Measurements from ENCODE around the gene HCST.

HCST gene

GRCh38 chr19:35944556-35944955 lies 42.2 kb downstream of the HCST start:
- H4K12ac ChIP-seq (ENCODE audit: low read depth, low read length): no peak overlapping the region
- no peak overlapping the region for H3K23ac ChIP-seq (ENCODE audit: low read length)
- no peaks in the 10 kb centered on the region for H3K79me1 ChIP-seq (ENCODE audit: low read length)
- H3K4ac ChIP-seq (ENCODE audit: low read depth, low read length): no peak overlapping the region
- no peak overlapping the region for H4K91ac ChIP-seq (ENCODE audit: low read depth, low read length)
- no CpG with 5 or more reads among the region's 52 CpGs for WGBS (ENCODE audit: extremely low coverage, insufficient coverage, insufficient read length)
- H3K27ac ChIP-seq (ENCODE audit: low read depth, low read length): no peak overlapping the region
- no peak overlapping the region for H4K8ac ChIP-seq (ENCODE audit: low read depth, low read length)
- no peaks in the 10 kb centered on the region for H3K79me2 ChIP-seq (ENCODE audit: control insufficient read depth, insufficient read depth, low read length, poor library complexity)
- H3K9ac ChIP-seq (ENCODE audit: low read length): no peak overlapping the region
- H3K4me1 ChIP-seq (ENCODE audit: control insufficient read depth in 1 of 2, insufficient read depth in 2 of 2, low read length in 2 of 2): no peaks in the 10 kb centered on the region
- no peak overlapping the region for H2BK12ac ChIP-seq (ENCODE audit: low read length)
- no peak overlapping the region for H3K14ac ChIP-seq (ENCODE audit: low read length)
- no peak overlapping the region for H2BK5ac ChIP-seq (ENCODE audit: low read depth, low read length, poor library complexity)
- H2AFZ ChIP-seq (ENCODE audit: insufficient read depth, low read length, poor library complexity): no peak overlapping the region
- no peak for DNase-seq
- H3K27me3 ChIP-seq (ENCODE audit: insufficient read depth, low read length): no peaks in the 10 kb centered on the region
- peaks cover 19 to 23% of the 10 kb centered on the region in 2 experiments for H3K36me3 ChIP-seq (ENCODE audit: control insufficient read depth in 1 of 2, insufficient read depth in 2 of 2, low read length in 2 of 2)
- no peak overlapping the region for H2AK5ac ChIP-seq (ENCODE audit: low read length)
- no peak overlapping the region for H2BK120ac ChIP-seq (ENCODE audit: insufficient read depth, low read length, poor library complexity)
- no peak overlapping the region for H3K4me2 ChIP-seq (ENCODE audit: low read length)
- peaks cover 1% of the 10 kb centered on the region for H3K9me3 ChIP-seq (ENCODE audit: insufficient read depth, low read depth, low read length)
- no peak overlapping the region for H3K18ac ChIP-seq (ENCODE audit: low read length)
- peak overlapping the region; percentile 45 for H3K4me3 ChIP-seq (ENCODE audit: low read depth, low read length)

GRCh38 chr19:35945121-35945790 lies 42.9 kb downstream of the HCST start:
- Histone ChIP-seq H3K14ac (ENCODE audit: low read length) (no peak overlapping the region), H3K79me2 (ENCODE audit: control insufficient read depth, insufficient read depth, low read length, poor library complexity) (no peaks in the 10 kb centered on the region), H2BK5ac (ENCODE audit: low read depth, low read length, poor library complexity) (no peak overlapping the region), H3K4me2 (ENCODE audit: low read length) (no peak overlapping the region), H4K8ac (ENCODE audit: low read depth, low read length) (no peak overlapping the region), H3K4me1 (ENCODE audit: control insufficient read depth in 1 of 2, insufficient read depth in 2 of 2, low read length in 2 of 2) (no peaks in the 10 kb centered on the region), H3K79me1 (ENCODE audit: low read length) (no peaks in the 10 kb centered on the region), H3K4ac (ENCODE audit: low read depth, low read length) (no peak overlapping the region), H3K27me3 (ENCODE audit: insufficient read depth, low read length) (no peaks in the 10 kb centered on the region), H2BK12ac (ENCODE audit: low read length) (no peak overlapping the region), H4K12ac (ENCODE audit: low read depth, low read length) (no peak overlapping the region), H2AK5ac (ENCODE audit: low read length) (no peak overlapping the region), H3K23ac (ENCODE audit: low read length) (no peak overlapping the region), H3K9ac (ENCODE audit: low read length) (no peak overlapping the region), H2AFZ (ENCODE audit: insufficient read depth, low read length, poor library complexity) (no peak overlapping the region), H4K91ac (ENCODE audit: low read depth, low read length) (no peak overlapping the region), H3K36me3 (ENCODE audit: control insufficient read depth in 1 of 2, insufficient read depth in 2 of 2, low read length in 2 of 2) (peaks cover 12 to 16% of the 10 kb centered on the region in 2 experiments), H3K27ac (ENCODE audit: low read depth, low read length) (no peak overlapping the region), H3K9me3 (ENCODE audit: insufficient read depth, low read depth, low read length) (peaks cover 1% of the 10 kb centered on the region), H2BK120ac (ENCODE audit: insufficient read depth, low read length, poor library complexity) (no peak overlapping the region), H3K18ac (ENCODE audit: low read length) (no peak overlapping the region), H3K4me3 (ENCODE audit: low read depth, low read length) (peak overlapping the region; percentile 7)
- no peak for DNase-seq
- WGBS (ENCODE audit: extremely low coverage, insufficient coverage, insufficient read length): no CpG with 5 or more reads among the region's 11 CpGs

GRCh38 chr19:35946203-35946602 lies 43.9 kb downstream of the HCST start:
- H3K4ac ChIP-seq (ENCODE audit: low read depth, low read length): no peak overlapping the region
- no peaks in the 10 kb centered on the region for H3K4me1 ChIP-seq (ENCODE audit: control insufficient read depth in 1 of 2, insufficient read depth in 2 of 2, low read length in 2 of 2)
- no peak overlapping the region for H3K9ac ChIP-seq (ENCODE audit: low read length)
- no peak overlapping the region for H4K8ac ChIP-seq (ENCODE audit: low read depth, low read length)
- H3K36me3 ChIP-seq (ENCODE audit: control insufficient read depth in 1 of 2, insufficient read depth in 2 of 2, low read length in 2 of 2): peaks cover 8 to 12% of the 10 kb centered on the region in 2 experiments
- no peak overlapping the region for H2AFZ ChIP-seq (ENCODE audit: insufficient read depth, low read length, poor library complexity)
- H4K91ac ChIP-seq (ENCODE audit: low read depth, low read length): no peak overlapping the region
- H2BK12ac ChIP-seq (ENCODE audit: low read length): no peak overlapping the region
- no CpG with 5 or more reads among the region's 4 CpGs for WGBS (ENCODE audit: extremely low coverage, insufficient coverage, insufficient read length)
- no peak overlapping the region for H2BK5ac ChIP-seq (ENCODE audit: low read depth, low read length, poor library complexity)
- H3K27me3 ChIP-seq (ENCODE audit: insufficient read depth, low read length): no peaks in the 10 kb centered on the region
- no peak overlapping the region for H3K23ac ChIP-seq (ENCODE audit: low read length)
- no peak overlapping the region for H2BK120ac ChIP-seq (ENCODE audit: insufficient read depth, low read length, poor library complexity)
- H2AK5ac ChIP-seq (ENCODE audit: low read length): no peak overlapping the region
- H3K79me1 ChIP-seq (ENCODE audit: low read length): no peaks in the 10 kb centered on the region
- H3K27ac ChIP-seq (ENCODE audit: low read depth, low read length): no peak overlapping the region
- H3K4me2 ChIP-seq (ENCODE audit: low read length): no peak overlapping the region
- H3K4me3 ChIP-seq (ENCODE audit: low read depth, low read length): no peak overlapping the region
- H4K12ac ChIP-seq (ENCODE audit: low read depth, low read length): no peak overlapping the region
- no peak overlapping the region for H3K14ac ChIP-seq (ENCODE audit: low read length)
- H3K18ac ChIP-seq (ENCODE audit: low read length): no peak overlapping the region
- DNase-seq: no peak
- peaks cover 1% of the 10 kb centered on the region for H3K9me3 ChIP-seq (ENCODE audit: insufficient read depth, low read depth, low read length)
- no peaks in the 10 kb centered on the region for H3K79me2 ChIP-seq (ENCODE audit: control insufficient read depth, insufficient read depth, low read length, poor library complexity)

- Histone ChIP-seq H3K27me3 (ENCODE audit: insufficient read depth, low read length) (no peaks in the 10 kb centered on the region), H3K14ac (ENCODE audit: low read length) (no peak overlapping the region), H3K79me1 (ENCODE audit: low read length) (no peaks in the 10 kb centered on the region), H3K4me3 (ENCODE audit: low read depth, low read length) (no peak overlapping the region), H3K27ac (ENCODE audit: low read depth, low read length) (no peak overlapping the region), H3K4me2 (ENCODE audit: low read length) (no peak overlapping the region), H3K4ac (ENCODE audit: low read depth, low read length) (no peak overlapping the region), H3K4me1 (ENCODE audit: control insufficient read depth in 1 of 2, insufficient read depth in 2 of 2, low read length in 2 of 2) (no peaks in the 10 kb centered on the region), H3K79me2 (ENCODE audit: control insufficient read depth, insufficient read depth, low read length, poor library complexity) (no peaks in the 10 kb centered on the region), H4K12ac (ENCODE audit: low read depth, low read length) (no peak overlapping the region), H2BK12ac (ENCODE audit: low read length) (no peak overlapping the region), H3K23ac (ENCODE audit: low read length) (no peak overlapping the region), H2BK5ac (ENCODE audit: low read depth, low read length, poor library complexity) (no peak overlapping the region), H4K8ac (ENCODE audit: low read depth, low read length) (no peak overlapping the region), H2AFZ (ENCODE audit: insufficient read depth, low read length, poor library complexity) (no peak overlapping the region), H4K91ac (ENCODE audit: low read depth, low read length) (no peak overlapping the region), H3K18ac (ENCODE audit: low read length) (no peak overlapping the region), H2BK120ac (ENCODE audit: insufficient read depth, low read length, poor library complexity) (no peak overlapping the region), H3K9ac (ENCODE audit: low read length) (no peak overlapping the region), H2AK5ac (ENCODE audit: low read length) (no peak overlapping the region), H3K9me3 (ENCODE audit: insufficient read depth, low read depth, low read length) (peaks cover 1% of the 10 kb centered on the region), H3K36me3 (ENCODE audit: control insufficient read depth in 1 of 2, insufficient read depth in 2 of 2, low read length in 2 of 2) (peaks cover 7 to 8% of the 10 kb centered on the region in 2 experiments)
- DNase-seq: no peak
- WGBS (ENCODE audit: extremely low coverage, insufficient coverage, insufficient read length): no CpG with 5 or more reads among the region's 2 CpGs
These were observed 46.8 kb downstream of the HCST start for GRCh38 chr19:35949131-35949530.
